K562 treated with DMSO at 1 percent for 4 hours (cell line): ENCODE data around the gene IGFBP1. TPM values are rescaled to one million over a fixed set of nuclear protein-coding genes. Genes with fewer than 3 reads are reported as not detected.

Source experiments
- total RNA-seq: library from RNA; unstranded; fragments of 300-600 nt; gene quantifications from 2 replicates; pipeline ENCODE4 v1.2.3, GENCODE V29; 2022; ENCODE audit not compliant: insufficient read depth

The IGFBP1 gene
- not detected in 2 replicates for total RNA-seq

GRCh38 chr7:45888185-45888992, at the start of gene IGFBP1:
IGFBP1 (plus strand) TSS chr7:45888488; CDS start chr7:45888653, 165 bp downstream.

GRCh38 chr7:45873035-45873354, 15.3 kb upstream of the IGFBP1 start, which contains the start of gene CCDC201:
CCDC201 (minus strand) TSS chr7:45873082; CDS start chr7:45873007, 75 bp downstream.

GRCh38 chr7:45920502-45921380, 32.5 kb downstream of the IGFBP1 start, which contains the start of gene IGFBP3:
IGFBP3 (minus strand) TSS chr7:45921272; CDS start chr7:45921140, 132 bp downstream.

Other genes with a start within 250 kb of the IGFBP1 start
- gene CCDC201, start 15.4 kb upstream of the IGFBP1 start, total RNA-seq, result not detected in 2 replicates
- gene IGFBP3, start 32.8 kb downstream of the IGFBP1 start, total RNA-seq, result not detected in 2 replicates